OCI-M1 (cell line): ENCODE measurements around the gene DNAJC21.
"Not testable (repeated sequence)": the region's sequence is repeated elsewhere in the genome, so short reads cannot be mapped to it uniquely, and the experiment has no call there.

Source experiments
- DNase-seq: peaks from one replicate; lab custom pipeline; 2025; lab: John Stamatoyannopoulos, UW

DNAJC21 gene

GRCh38 chr5:34923256-34923655, 6.1 kb upstream of the DNAJC21 start:
- DNase-seq: not testable (repeated sequence)

GRCh38 chr5:34923694-34924461, 5.5 kb upstream of the DNAJC21 start:
- DNase-seq: peak; percentile 89

GRCh38 chr5:34924462-34924765, 4.9 kb upstream of the DNAJC21 start:
- DNase-seq: no peak

- no peak for DNase-seq
These were observed 3.0 kb upstream of the DNAJC21 start for GRCh38 chr5:34926318-34926888.

GRCh38 chr5:34927785-34928184, 1.6 kb upstream of the DNAJC21 start:
- no peak for DNase-seq

- DNase-seq: peak; percentile 32
These were observed 1.1 kb upstream of the DNAJC21 start for GRCh38 chr5:34928267-34928666.

GRCh38 chr5:34929720-34930461, 532 bp downstream of the DNAJC21 start:
- DNase-seq: peak; percentile 84

GRCh38 chr5:34930462-34930844, 1.1 kb downstream of the DNAJC21 start:
- peak; percentile 61 for DNase-seq

- DNase-seq: no peak
These were observed 1.5 kb downstream of the DNAJC21 start for GRCh38 chr5:34930870-34931269.

- no peak for DNase-seq
These were observed 3.6 kb downstream of the DNAJC21 start for GRCh38 chr5:34932947-34933346.

GRCh38 chr5:34941936-34942335, 12.6 kb downstream of the DNAJC21 start:
- DNase-seq: no peak

- DNase-seq: no peak
These were observed 14.7 kb downstream of the DNAJC21 start for GRCh38 chr5:34944044-34944443.

- no peak for DNase-seq
These were observed 15.2 kb downstream of the DNAJC21 start for GRCh38 chr5:34944460-34945047.

GRCh38 chr5:34957321-34957720, 28.0 kb downstream of the DNAJC21 start:
- no peak for DNase-seq

- DNase-seq: peak; percentile 59
These were observed 28.7 kb downstream of the DNAJC21 start for GRCh38 chr5:34957857-34958690.

GRCh38 chr5:34959323-34959722, 30.0 kb downstream of the DNAJC21 start:
- DNase-seq: no peak

- DNase-seq: no peak
These were observed 38.2 kb downstream of the DNAJC21 start for GRCh38 chr5:34967540-34967939.

- no peak for DNase-seq
These were observed 38.9 kb downstream of the DNAJC21 start for GRCh38 chr5:34968258-34968657.

GRCh38 chr5:34970552-34970951, 41.2 kb downstream of the DNAJC21 start:
- DNase-seq: no peak

GRCh38 chr5:34971655-34972054, 42.3 kb downstream of the DNAJC21 start:
- not testable (repeated sequence) for DNase-seq

- DNase-seq: no peak
These were observed 47.0 kb downstream of the DNAJC21 start for GRCh38 chr5:34976347-34976746.
